ENCODE measurements around the gene ENOX2.
"Not testable (repeated sequence)": the region's sequence is repeated elsewhere in the genome, so short reads cannot be mapped to it uniquely, and the experiment has no call there.

The ENOX2 gene

DNA sequence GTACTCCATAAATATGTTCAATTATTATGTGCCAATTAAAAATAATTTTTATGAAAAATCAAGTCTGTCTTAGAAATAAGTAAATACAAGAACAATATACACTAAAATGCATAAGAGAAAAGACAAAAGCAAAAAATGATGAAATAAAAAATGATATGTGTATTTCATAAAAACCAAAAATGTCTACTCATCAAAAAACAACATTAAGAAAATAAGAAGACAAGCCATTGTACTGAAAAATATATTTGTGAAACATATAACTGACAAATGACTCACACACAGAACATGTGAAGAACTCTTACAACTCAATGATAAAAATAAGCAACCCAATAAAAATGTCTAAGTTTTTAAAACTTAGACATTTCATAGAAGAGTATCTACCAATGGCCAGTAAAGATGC is 34.1 kb upstream of the ENOX2 start:
- no peaks in the 10 kb centered on the region for H3K27me3 ChIP-seq (ENCODE audit: insufficient read depth, low read length, poor library complexity, severe bottlenecking)
- no peaks in the 10 kb centered on the region for H4K20me1 ChIP-seq (ENCODE audit: insufficient read depth, low read length, poor library complexity, severe bottlenecking)
- H3K9me2 ChIP-seq (replicated peaks; ENCODE audit: low read depth, low read length) = no peaks in the 10 kb centered on the region
- H3F3A ChIP-seq (ENCODE audit: low read depth) = no peaks in the 10 kb centered on the region
- no peak overlapping the region for H3K4me2 ChIP-seq (ENCODE audit: low read depth, low read length, poor library complexity, severe bottlenecking)
- no peak overlapping the region for H3K4me3 ChIP-seq (ENCODE audit: low read length, poor library complexity, severe bottlenecking)
- H3K9me3 ChIP-seq (ENCODE audit: insufficient read depth, low read depth, low read length) = no peaks in the 10 kb centered on the region
- H3K4me1 ChIP-seq (ENCODE audit: insufficient read depth, low read length, poor library complexity, severe bottlenecking) = no peaks in the 10 kb centered on the region
- TF ChIP-seq, protein P1, sequence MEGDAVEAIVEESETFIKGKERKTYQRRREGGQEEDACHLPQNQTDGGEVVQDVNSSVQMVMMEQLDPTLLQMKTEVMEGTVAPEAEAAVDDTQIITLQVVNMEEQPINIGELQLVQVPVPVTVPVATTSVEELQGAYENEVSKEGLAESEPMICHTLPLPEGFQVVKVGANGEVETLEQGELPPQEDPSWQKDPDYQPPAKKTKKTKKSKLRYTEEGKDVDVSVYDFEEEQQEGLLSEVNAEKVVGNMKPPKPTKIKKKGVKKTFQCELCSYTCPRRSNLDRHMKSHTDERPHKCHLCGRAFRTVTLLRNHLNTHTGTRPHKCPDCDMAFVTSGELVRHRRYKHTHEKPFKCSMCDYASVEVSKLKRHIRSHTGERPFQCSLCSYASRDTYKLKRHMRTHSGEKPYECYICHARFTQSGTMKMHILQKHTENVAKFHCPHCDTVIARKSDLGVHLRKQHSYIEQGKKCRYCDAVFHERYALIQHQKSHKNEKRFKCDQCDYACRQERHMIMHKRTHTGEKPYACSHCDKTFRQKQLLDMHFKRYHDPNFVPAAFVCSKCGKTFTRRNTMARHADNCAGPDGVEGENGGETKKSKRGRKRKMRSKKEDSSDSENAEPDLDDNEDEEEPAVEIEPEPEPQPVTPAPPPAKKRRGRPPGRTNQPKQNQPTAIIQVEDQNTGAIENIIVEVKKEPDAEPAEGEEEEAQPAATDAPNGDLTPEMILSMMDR (conservative IDR thresholded peaks at IDR 0.05; ENCODE audit: low read length) = no peak
- no peak for TF ChIP-seq EZH2phosphoT487 (IDR thresholded peaks at IDR 0.05; ENCODE audit: borderline replicate concordance)
- H3K79me2 ChIP-seq (ENCODE audit: insufficient read depth, low read length) = no peaks in the 10 kb centered on the region
- H2AFZ ChIP-seq (ENCODE audit: low read length) = no peak overlapping the region
- no peak overlapping the region for H3K9ac ChIP-seq (ENCODE audit: low read depth, low read length, poor library complexity, severe bottlenecking)
- no peaks in the 10 kb centered on the region for H3K36me3 ChIP-seq (ENCODE audit: insufficient read depth, low read length)

DNA sequence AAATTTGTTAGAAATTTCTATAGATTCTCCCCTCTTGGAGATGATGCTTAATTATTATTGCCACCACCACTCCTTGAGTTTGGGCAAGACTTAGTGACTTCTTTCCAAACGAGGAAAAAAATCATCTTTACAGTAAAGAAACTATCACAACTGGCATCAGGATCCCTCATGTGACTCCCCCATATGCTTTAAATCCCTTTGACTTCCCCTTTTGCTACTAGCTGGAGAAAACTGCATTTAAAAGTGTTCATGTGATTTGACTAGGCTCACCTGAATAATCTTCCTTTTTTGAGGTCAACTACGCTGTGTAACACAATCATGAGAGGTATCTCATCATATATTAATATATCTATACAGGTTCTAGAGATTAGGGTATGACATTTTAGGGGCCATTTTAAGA is 30.3 kb upstream of the ENOX2 start:
- H3K27me3 ChIP-seq (ENCODE audit: insufficient read depth, low read length, poor library complexity, severe bottlenecking) = no peaks in the 10 kb centered on the region
- no peak overlapping the region for H3K9ac ChIP-seq (ENCODE audit: low read depth, low read length, poor library complexity, severe bottlenecking)

DNA sequence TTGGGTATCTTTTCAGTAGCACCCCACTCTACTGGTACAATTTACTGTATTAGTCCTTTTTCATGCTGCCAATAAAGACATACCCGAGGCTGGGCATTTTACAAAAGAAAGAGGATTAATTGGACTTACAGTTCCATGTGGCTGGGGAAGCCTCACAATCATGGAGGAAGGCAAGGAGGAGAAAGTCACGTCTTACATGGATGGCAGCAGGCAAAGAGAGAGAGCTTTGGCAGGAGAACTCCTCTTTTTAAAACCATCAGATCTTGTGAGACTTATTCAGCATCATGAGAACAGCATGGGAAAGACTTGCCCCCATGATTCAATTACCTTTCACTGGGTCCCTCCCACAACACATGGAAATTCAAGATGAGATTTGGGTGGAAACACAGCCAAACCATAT is 17.4 kb upstream of the ENOX2 start:
- not testable (repeated sequence) for H3K9me3 ChIP-seq (ENCODE audit: insufficient read depth, low read depth, low read length); H3K4me1 ChIP-seq (ENCODE audit: insufficient read depth, low read length, poor library complexity, severe bottlenecking); H3K4me3 ChIP-seq (ENCODE audit: low read length, poor library complexity, severe bottlenecking); H3K36me3 ChIP-seq (ENCODE audit: insufficient read depth, low read length); H3K79me2 ChIP-seq (ENCODE audit: insufficient read depth, low read length); H3K4me2 ChIP-seq (ENCODE audit: low read depth, low read length, poor library complexity, severe bottlenecking); H3K27me3 ChIP-seq (ENCODE audit: insufficient read depth, low read length, poor library complexity, severe bottlenecking); H4K20me1 ChIP-seq (ENCODE audit: insufficient read depth, low read length, poor library complexity, severe bottlenecking); H3K9ac ChIP-seq (ENCODE audit: low read depth, low read length, poor library complexity, severe bottlenecking); H3F3A ChIP-seq (ENCODE audit: low read depth); H3K9me2 ChIP-seq (replicated peaks; ENCODE audit: low read depth, low read length); H2AFZ ChIP-seq (ENCODE audit: low read length)

More for the DNA sequence above, 30.3 kb upstream of the ENOX2 start:
- Histone ChIP-seq H3K79me2 (ENCODE audit: insufficient read depth, low read length) (no peaks in the 10 kb centered on the region), H4K20me1 (ENCODE audit: insufficient read depth, low read length, poor library complexity, severe bottlenecking) (no peaks in the 10 kb centered on the region), H3K9me3 (ENCODE audit: insufficient read depth, low read depth, low read length) (no peaks in the 10 kb centered on the region), H3K4me2 (ENCODE audit: low read depth, low read length, poor library complexity, severe bottlenecking) (no peak overlapping the region), H3K4me1 (ENCODE audit: insufficient read depth, low read length, poor library complexity, severe bottlenecking) (no peaks in the 10 kb centered on the region), H2AFZ (ENCODE audit: low read length) (no peak overlapping the region), H3F3A (ENCODE audit: low read depth) (no peaks in the 10 kb centered on the region), H3K4me3 (ENCODE audit: low read length, poor library complexity, severe bottlenecking) (no peak overlapping the region), H3K36me3 (ENCODE audit: insufficient read depth, low read length) (no peaks in the 10 kb centered on the region), H3K9me2 (replicated peaks; ENCODE audit: low read depth, low read length) (no peaks in the 10 kb centered on the region)
- TF ChIP-seq EZH2phosphoT487 (IDR thresholded peaks at IDR 0.05; ENCODE audit: borderline replicate concordance) = no peak

DNA sequence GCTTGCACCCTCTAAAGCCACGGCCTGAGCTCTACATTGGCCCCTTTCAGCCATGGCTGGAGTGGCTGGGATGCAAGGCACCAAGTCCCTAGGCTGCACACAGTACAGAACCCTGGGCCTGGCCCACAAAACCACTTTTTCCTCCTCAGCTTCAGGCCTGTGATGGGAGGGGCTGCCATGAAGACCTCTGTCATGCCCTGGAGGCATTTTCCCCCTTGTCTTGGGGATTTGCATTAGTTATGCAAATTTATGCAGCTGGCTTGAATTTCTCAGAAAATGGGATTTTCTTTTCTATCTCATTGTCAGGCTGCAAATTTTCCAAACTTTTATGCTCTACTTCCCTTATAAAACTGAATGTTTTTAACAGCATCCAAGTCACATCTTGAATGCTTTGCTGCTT is 16.7 kb upstream of the ENOX2 start:
- H3F3A ChIP-seq (ENCODE audit: low read depth); H3K9ac ChIP-seq (ENCODE audit: low read depth, low read length, poor library complexity, severe bottlenecking); H3K27me3 ChIP-seq (ENCODE audit: insufficient read depth, low read length, poor library complexity, severe bottlenecking); H3K36me3 ChIP-seq (ENCODE audit: insufficient read depth, low read length); H3K79me2 ChIP-seq (ENCODE audit: insufficient read depth, low read length); H3K9me2 ChIP-seq (replicated peaks; ENCODE audit: low read depth, low read length); H3K4me1 ChIP-seq (ENCODE audit: insufficient read depth, low read length, poor library complexity, severe bottlenecking); H2AFZ ChIP-seq (ENCODE audit: low read length); H3K9me3 ChIP-seq (ENCODE audit: insufficient read depth, low read depth, low read length); H3K4me2 ChIP-seq (ENCODE audit: low read depth, low read length, poor library complexity, severe bottlenecking); H4K20me1 ChIP-seq (ENCODE audit: insufficient read depth, low read length, poor library complexity, severe bottlenecking); H3K4me3 ChIP-seq (ENCODE audit: low read length, poor library complexity, severe bottlenecking): not testable (repeated sequence)

DNA sequence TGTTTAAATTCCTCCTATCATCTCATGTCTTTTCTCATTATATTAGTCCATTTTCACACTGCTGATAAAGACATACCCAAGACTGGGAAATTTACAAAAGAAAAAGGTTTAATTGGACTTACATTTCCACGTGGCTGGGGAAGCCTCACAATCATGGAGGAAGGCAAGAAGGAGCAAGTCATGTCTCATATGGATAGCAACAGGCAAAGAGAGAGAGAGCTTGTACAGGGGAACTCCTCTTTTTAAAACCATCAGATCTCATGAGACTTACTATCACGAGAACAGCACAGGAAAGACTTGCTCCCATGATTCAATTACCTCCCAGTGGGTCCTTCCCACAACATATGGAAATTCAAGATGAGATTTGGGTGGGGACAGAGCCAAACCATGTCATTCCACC is 15.5 kb upstream of the ENOX2 start:
- H2AFZ ChIP-seq (ENCODE audit: low read length); H3K9me2 ChIP-seq (replicated peaks; ENCODE audit: low read depth, low read length); H3K4me1 ChIP-seq (ENCODE audit: insufficient read depth, low read length, poor library complexity, severe bottlenecking); H3F3A ChIP-seq (ENCODE audit: low read depth); H3K27me3 ChIP-seq (ENCODE audit: insufficient read depth, low read length, poor library complexity, severe bottlenecking); H3K4me3 ChIP-seq (ENCODE audit: low read length, poor library complexity, severe bottlenecking); H3K9ac ChIP-seq (ENCODE audit: low read depth, low read length, poor library complexity, severe bottlenecking); H3K4me2 ChIP-seq (ENCODE audit: low read depth, low read length, poor library complexity, severe bottlenecking); H3K9me3 ChIP-seq (ENCODE audit: insufficient read depth, low read depth, low read length); H4K20me1 ChIP-seq (ENCODE audit: insufficient read depth, low read length, poor library complexity, severe bottlenecking); H3K79me2 ChIP-seq (ENCODE audit: insufficient read depth, low read length); H3K36me3 ChIP-seq (ENCODE audit: insufficient read depth, low read length): not testable (repeated sequence)
